Neutrophil (primary cell): ENCODE results near the gene ST8SIA5.

Experiments used
- H3K27ac ChIP-seq: fragments of 200-600 bp; sonication (generic); 2 replicates; pipeline ENCODE4 v1.5.1; 2016; ENCODE audit warnings: mild to moderate bottlenecking, moderate library complexity
- H3K27me3 ChIP-seq: fragments of 200-600 bp; sonication (generic); 2 replicates; pipeline ENCODE4 v1.6.0; 2016; ENCODE audit warnings: mild to moderate bottlenecking
- H3K36me3 ChIP-seq: fragments of 200-600 bp; sonication (generic); 2 replicates; pipeline ENCODE4 v1.5.1; 2017
- H3K4me1 ChIP-seq, 2 experiments: fragments of 200-600 bp in 1 of 2; sonication (generic) in 1 of 2; 1 replicate in 1 of 2; 2 replicates in 1 of 2; pipeline versions ENCODE4 v1.5.1 to v1.6.1; 2013 to 2016; ENCODE audit warnings: low read depth in 1 of 2, low read length in 1 of 2, mild to moderate bottlenecking in 1 of 2, moderate library complexity in 1 of 2; ENCODE audit not compliant: control insufficient read depth in 1 of 2, insufficient read depth in 1 of 2
- H3K4me3 ChIP-seq, 2 experiments: fragments of 200-600 bp in 1 of 2; sonication (generic) in 1 of 2; 1 replicate in 1 of 2; 2 replicates in 1 of 2; pipeline ENCODE4 v1.5.1; 2013 to 2016; ENCODE audit warnings: low read depth in 1 of 2, low read length in 1 of 2, mild to moderate bottlenecking in 1 of 2, moderate library complexity in 1 of 2
- H3K9me3 ChIP-seq: fragments of 200-600 bp; sonication (generic); 2 replicates; pipeline ENCODE4 v1.5.1; 2016
- CTCF ChIP-seq: fragments of 200-600 bp; sonication (generic); IDR thresholded peaks from 2 replicates; pipeline ENCODE4 v1.5.1; 2016; ENCODE audit warnings: antibody characterized with exemption

Gene ST8SIA5

DNA sequence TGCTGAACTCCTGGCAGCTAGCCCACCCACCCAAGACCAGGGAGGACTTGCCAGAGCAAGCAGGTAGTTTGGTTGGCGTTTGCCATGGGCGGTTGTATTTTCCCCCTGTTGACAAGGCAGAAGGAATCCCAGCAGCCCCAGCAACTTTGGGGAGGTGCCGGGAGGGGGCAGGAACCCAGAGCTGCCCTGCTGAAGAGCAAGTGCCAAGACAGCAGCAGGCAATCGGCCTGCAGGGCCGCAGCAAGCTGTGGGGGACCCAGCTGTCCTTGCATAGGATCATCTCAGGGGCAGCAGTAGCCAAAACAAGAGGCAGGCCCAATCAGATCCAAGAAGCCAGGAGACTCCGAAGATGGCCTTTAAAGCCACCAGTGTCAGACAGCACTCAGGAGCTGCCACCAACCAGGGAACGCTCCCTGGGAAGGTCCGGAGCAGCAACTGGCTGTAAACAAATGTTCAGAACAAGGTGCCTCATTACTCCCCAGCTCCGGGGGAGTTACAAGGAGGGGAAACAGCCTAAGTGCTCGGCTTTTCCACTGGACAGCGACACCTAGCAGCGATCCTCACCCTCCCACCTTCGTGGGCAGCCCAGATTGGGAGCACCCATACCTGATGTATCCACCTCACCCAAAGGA lies 2.1 kb downstream of the ST8SIA5 start:
- H3K4me3 ChIP-seq: no peak overlapping the region
- no peaks in the 10 kb centered on the region for H3K9me3 ChIP-seq
- peaks cover 83% of the 10 kb centered on the region for H3K27me3 ChIP-seq
- no peak overlapping the region for H3K27ac ChIP-seq
- no peaks in the 10 kb centered on the region for H3K36me3 ChIP-seq
- H3K4me1 ChIP-seq: no peaks in the 10 kb centered on the region
- no peak for TF ChIP-seq CTCF

DNA sequence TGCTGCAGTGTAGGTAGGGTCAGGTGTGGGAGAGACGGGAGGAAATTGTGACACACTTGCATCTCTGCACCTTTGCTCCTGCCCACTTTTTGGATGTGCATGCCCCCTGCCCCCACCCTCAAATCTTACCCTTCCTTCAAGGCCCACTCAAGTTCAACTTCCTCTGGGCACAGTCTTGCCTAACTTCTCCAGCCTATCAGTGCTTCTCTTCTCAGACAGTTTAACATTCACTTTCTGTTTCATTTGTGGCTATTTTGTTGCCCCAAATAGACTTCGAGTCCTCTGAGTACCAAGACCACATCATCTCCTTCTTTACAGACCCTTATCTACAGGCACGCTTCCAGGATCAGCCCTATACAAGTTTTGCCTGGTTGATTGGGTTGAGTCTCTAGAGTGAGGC lies 2.7 kb downstream of the ST8SIA5 start:
- H3K27ac ChIP-seq: no peak overlapping the region
- H3K9me3 ChIP-seq: no peaks in the 10 kb centered on the region
- H3K4me3 ChIP-seq: no peak overlapping the region
- H3K36me3 ChIP-seq: no peaks in the 10 kb centered on the region
- TF ChIP-seq CTCF: no peak
- H3K27me3 ChIP-seq: peaks cover 77% of the 10 kb centered on the region
- H3K4me1 ChIP-seq: no peaks in the 10 kb centered on the region

GRCh38 chr18:46751882-46752281 lies 5.0 kb downstream of the ST8SIA5 start:
- no peaks in the 10 kb centered on the region for H3K4me1 ChIP-seq
- peaks cover 55% of the 10 kb centered on the region for H3K27me3 ChIP-seq
- H3K27ac ChIP-seq: no peak overlapping the region
- TF ChIP-seq CTCF: no peak
- H3K36me3 ChIP-seq: no peaks in the 10 kb centered on the region
- H3K9me3 ChIP-seq: no peaks in the 10 kb centered on the region
- H3K4me3 ChIP-seq: no peak overlapping the region

DNA sequence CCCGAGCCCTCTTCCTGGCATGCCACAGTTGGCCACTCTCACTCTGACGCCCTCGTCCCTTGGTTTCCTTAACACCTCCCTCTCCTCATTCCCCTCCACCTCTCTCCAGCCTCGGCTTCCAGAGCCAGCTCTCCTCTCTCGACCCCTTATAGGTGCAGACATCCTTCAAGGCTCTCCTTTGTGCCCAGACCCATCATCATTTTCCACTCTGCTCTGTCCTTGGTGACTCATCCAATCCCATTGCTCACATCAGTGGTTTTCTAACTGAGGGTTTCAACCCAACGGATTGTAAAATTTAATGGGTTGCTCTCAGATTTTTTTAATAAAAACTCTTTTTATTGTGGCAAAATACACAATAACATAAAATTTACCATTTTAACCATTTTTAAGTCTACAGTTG lies 6.2 kb downstream of the ST8SIA5 start:
- Histone ChIP-seq H3K9me3 (no peaks in the 10 kb centered on the region), H3K4me1 (no peaks in the 10 kb centered on the region), H3K27me3 (peaks cover 43% of the 10 kb centered on the region), H3K27ac (no peak overlapping the region), H3K4me3 (no peak overlapping the region), H3K36me3 (no peaks in the 10 kb centered on the region)
- no peak for TF ChIP-seq CTCF

GRCh38 chr18:46748466-46748865 lies 8.4 kb downstream of the ST8SIA5 start:
- no peak overlapping the region for H3K4me3 ChIP-seq
- no peaks in the 10 kb centered on the region for H3K36me3 ChIP-seq
- H3K9me3 ChIP-seq: no peaks in the 10 kb centered on the region
- peaks cover 22% of the 10 kb centered on the region for H3K27me3 ChIP-seq
- H3K4me1 ChIP-seq: no peaks in the 10 kb centered on the region
- TF ChIP-seq CTCF: no peak
- no peak overlapping the region for H3K27ac ChIP-seq

GRCh38 chr18:46740046-46740445 lies 16.8 kb downstream of the ST8SIA5 start:
- no peak for TF ChIP-seq CTCF
- no peaks in the 10 kb centered on the region for H3K9me3 ChIP-seq
- no peaks in the 10 kb centered on the region for H3K36me3 ChIP-seq
- H3K4me1 ChIP-seq: no peaks in the 10 kb centered on the region
- no peak overlapping the region for H3K27ac ChIP-seq
- peaks cover 6% of the 10 kb centered on the region for H3K27me3 ChIP-seq
- H3K4me3 ChIP-seq: no peak overlapping the region
